Neuronal stem cell (in vitro differentiated cells): ENCODE results near the gene OR5B12.

ENCODE experiments used
- DNase-seq: peaks from one replicate; pipeline ENCODE4 v3.0.0-alpha.2; 2013; ENCODE audit warnings: low spot score
- H2AFZ ChIP-seq: one replicate; pipeline ENCODE4 v1.6.1; 2013; ENCODE audit warnings: mild to moderate bottlenecking, low read length, inconsistent platforms
- H2AK5ac ChIP-seq: 2 replicates; pipeline ENCODE4 v1.6.1; 2013; ENCODE audit warnings: low read depth, mild to moderate bottlenecking, inconsistent platforms, low read length, moderate library complexity, mixed read lengths
- H2BK120ac ChIP-seq: 2 replicates; pipeline ENCODE4 v1.6.1; 2013; ENCODE audit warnings: low read depth, mild to moderate bottlenecking, inconsistent platforms, low read length, moderate library complexity, mixed read lengths
- H2BK12ac ChIP-seq: one replicate; pipeline ENCODE4 v1.6.1; 2013; ENCODE audit warnings: low read length, inconsistent platforms
- H2BK15ac ChIP-seq: 2 replicates; pipeline ENCODE4 v1.6.1; 2013; ENCODE audit warnings: mild to moderate bottlenecking, low read length, inconsistent platforms, mixed read lengths
- H2BK5ac ChIP-seq: one replicate; pipeline ENCODE4 v1.6.1; 2013; ENCODE audit warnings: inconsistent platforms, mild to moderate bottlenecking, low read length, moderate library complexity
- H3K14ac ChIP-seq: one replicate; pipeline ENCODE4 v1.6.1; 2013; ENCODE audit warnings: low read length, inconsistent platforms
- H3K18ac ChIP-seq: 2 replicates; pipeline ENCODE4 v1.6.1; 2013; ENCODE audit warnings: low read length, inconsistent platforms
- H3K23ac ChIP-seq: 2 replicates; pipeline ENCODE4 v1.6.1; 2013; ENCODE audit warnings: low read depth, mild to moderate bottlenecking, mixed read lengths, low read length, inconsistent platforms; ENCODE audit not compliant: poor library complexity
- H3K27ac ChIP-seq: replicated peaks from 3 replicates; pipeline ENCODE4 v1.5.1; 2013; ENCODE audit warnings: low read length, inconsistent platforms
- H3K27me3 ChIP-seq, 3 experiments: 2 replicates each; pipeline ENCODE4 v1.6.1; 2013; ENCODE audit warnings: low read length in 3 of 3, mild to moderate bottlenecking in 2 of 3, inconsistent platforms in 1 of 3, low read depth in 1 of 3, mixed read lengths in 1 of 3, moderate library complexity in 1 of 3; ENCODE audit not compliant: control insufficient read depth in 3 of 3, insufficient read depth in 3 of 3
- H3K36me3 ChIP-seq, 2 donors: replicated peaks in 1 of 2; 2 replicates each; pipeline ENCODE4 v1.6.1; 2013; ENCODE audit warnings: low read length in 2 of 2; ENCODE audit not compliant: control insufficient read depth in 2 of 2, insufficient read depth in 2 of 2
- H3K4ac ChIP-seq: 2 replicates; pipeline ENCODE4 v1.6.1; 2013; ENCODE audit warnings: inconsistent platforms, mild to moderate bottlenecking, low read length, moderate library complexity
- H3K4me1 ChIP-seq, 2 donors: 1 replicate in 1 of 2; 2 replicates in 1 of 2; pipeline ENCODE4 v1.6.1; 2013; ENCODE audit warnings: low read length in 2 of 2, low read depth in 1 of 2; ENCODE audit not compliant: control insufficient read depth in 2 of 2, insufficient read depth in 1 of 2
- H3K4me2 ChIP-seq: one replicate; pipeline ENCODE4 v1.6.1; 2013; ENCODE audit warnings: mild to moderate bottlenecking, low read length, inconsistent platforms; ENCODE audit not compliant: insufficient read depth, poor library complexity, severe bottlenecking
- H3K4me3 ChIP-seq, 2 donors: 2 replicates each; pipeline ENCODE4 v1.5.1; 2013; ENCODE audit warnings: low read length in 2 of 2, mild to moderate bottlenecking in 2 of 2, inconsistent platforms in 1 of 2, moderate library complexity in 1 of 2
- H3K79me1 ChIP-seq: one replicate; pipeline ENCODE4 v1.6.1; 2013; ENCODE audit warnings: low read depth, mild to moderate bottlenecking, inconsistent platforms, low read length, moderate library complexity
- H3K9ac ChIP-seq: one replicate; pipeline ENCODE4 v1.6.1; 2013; ENCODE audit warnings: mild to moderate bottlenecking, low read depth, low read length, inconsistent platforms; ENCODE audit not compliant: poor library complexity
- H3K9me3 ChIP-seq, 2 donors: replicated peaks in 1 of 2; 2 replicates each; pipeline versions ENCODE3 to v1.6.1; 2013; ENCODE audit warnings: low read length in 2 of 2, mild to moderate bottlenecking in 2 of 2, inconsistent platforms in 1 of 2, low read depth in 1 of 2, mixed read lengths in 1 of 2, moderate library complexity in 1 of 2; ENCODE audit not compliant: control insufficient read depth in 2 of 2, insufficient read depth in 1 of 2
- H4K8ac ChIP-seq: one replicate; pipeline ENCODE4 v1.6.1; 2013; ENCODE audit warnings: low read depth, mild to moderate bottlenecking, inconsistent platforms, low read length, moderate library complexity
- H4K91ac ChIP-seq: one replicate; pipeline ENCODE4 v1.6.1; 2013; ENCODE audit warnings: low read length, low read depth, mild to moderate bottlenecking, inconsistent platforms; ENCODE audit not compliant: poor library complexity
- WGBS, 2 donors: extraction: QIAGEN DNeasy Blood & Tissue Kit; methylation state at CpG; one replicate each; pipeline ENCODE4 v1.1.7; 2013; ENCODE audit warnings: missing lambda C conversion rate in 2 of 2, mixed read lengths in 1 of 2; ENCODE audit not compliant: insufficient read length in 2 of 2, insufficient replicate concordance in 1 of 2; ENCODE audit errors: extremely low coverage in 2 of 2; 5-methylcytosine and 5-hydroxymethylcytosine counted together

Gene OR5B12

GRCh38 chr11:58471892-58472291 is 29.9 kb upstream of the OR5B12 start:
- no peak overlapping the region for H3K4ac ChIP-seq
- no peak overlapping the region for H3K23ac ChIP-seq
- no peak overlapping the region for H3K4me2 ChIP-seq
- H3K79me1 ChIP-seq, result no peaks in the 10 kb centered on the region
- H3K9me3 ChIP-seq, result peaks cover 0 to 2% of the 10 kb centered on the region in 2 donors
- H2AFZ ChIP-seq, result no peak overlapping the region
- H3K9ac ChIP-seq, result no peak overlapping the region
- no peak overlapping the region for H2BK12ac ChIP-seq
- H3K4me3 ChIP-seq, result no peak overlapping the region
- H2BK15ac ChIP-seq, result no peak overlapping the region
- no peak for DNase-seq
- no peak overlapping the region for H3K27ac ChIP-seq
- H3K18ac ChIP-seq, result no peak overlapping the region
- H2AK5ac ChIP-seq, result no peak overlapping the region
- H3K27me3 ChIP-seq, result no peaks in the 10 kb centered on the region
- H4K91ac ChIP-seq, result no peak overlapping the region
- H3K14ac ChIP-seq, result no peak overlapping the region
- no peaks in the 10 kb centered on the region for H3K4me1 ChIP-seq
- no peak overlapping the region for H4K8ac ChIP-seq
- H2BK5ac ChIP-seq, result no peak overlapping the region
- no peak overlapping the region for H2BK120ac ChIP-seq
- H3K36me3 ChIP-seq, result no peaks in the 10 kb centered on the region

GRCh38 chr11:58466293-58466692 is 24.3 kb upstream of the OR5B12 start:
- Histone ChIP-seq H2BK15ac (no peak overlapping the region), H3K36me3 (no peaks in the 10 kb centered on the region), H3K18ac (no peak overlapping the region), H2BK5ac (no peak overlapping the region), H2AFZ (no peak overlapping the region), H4K8ac (no peak overlapping the region), H3K4me2 (no peak overlapping the region), H3K4ac (no peak overlapping the region), H3K4me1 (no peaks in the 10 kb centered on the region), H3K4me3 (no peak overlapping the region), H4K91ac (no peak overlapping the region), H3K23ac (no peak overlapping the region), H2BK12ac (no peak overlapping the region), H3K27ac (no peak overlapping the region), H3K9ac (no peak overlapping the region), H2AK5ac (no peak overlapping the region), H3K14ac (no peak overlapping the region), H3K9me3 (no peaks in the 10 kb centered on the region), H3K27me3 (no peaks in the 10 kb centered on the region), H2BK120ac (no peak overlapping the region), H3K79me1 (no peaks in the 10 kb centered on the region)
- no CpG with 5 or more reads among the region's 1 CpG for WGBS, 2 donors
- no peak for DNase-seq

- Histone ChIP-seq H3K4me2 (no peak overlapping the region), H2BK5ac (no peak overlapping the region), H4K8ac (no peak overlapping the region), H4K91ac (no peak overlapping the region), H2BK15ac (no peak overlapping the region), H2BK120ac (no peak overlapping the region), H3K27me3 (no peaks in the 10 kb centered on the region), H3K4me1 (no peaks in the 10 kb centered on the region), H3K23ac (no peak overlapping the region), H2AFZ (no peak overlapping the region), H3K79me1 (no peaks in the 10 kb centered on the region), H3K27ac (no peak overlapping the region), H3K9ac (no peak overlapping the region), H3K4ac (no peak overlapping the region), H3K4me3 (no peak overlapping the region), H3K9me3 (no peaks in the 10 kb centered on the region), H3K18ac (no peak overlapping the region), H3K14ac (no peak overlapping the region), H2AK5ac (no peak overlapping the region), H3K36me3 (no peaks in the 10 kb centered on the region), H2BK12ac (no peak overlapping the region)
- WGBS, 2 donors, result no CpG with 5 or more reads among the region's 3 CpGs
- no peak for DNase-seq
Measured at GRCh38 chr11:58465690-58466089, 23.7 kb upstream of the OR5B12 start.

- H2BK12ac ChIP-seq, result no peak overlapping the region
- H2AK5ac ChIP-seq, result no peak overlapping the region
- no peak overlapping the region for H2BK5ac ChIP-seq
- H3K27me3 ChIP-seq, result no peaks in the 10 kb centered on the region
- no peak overlapping the region for H3K18ac ChIP-seq
- H3K27ac ChIP-seq, result no peak overlapping the region
- no peak for DNase-seq
- no peak overlapping the region for H2BK15ac ChIP-seq
- H3K4me3 ChIP-seq, result no peak overlapping the region
- no peak overlapping the region for H3K4ac ChIP-seq
- no CpG with 5 or more reads among the region's 3 CpGs for WGBS, 2 donors
- H3K9ac ChIP-seq, result no peak overlapping the region
- H2BK120ac ChIP-seq, result no peak overlapping the region
- no peak overlapping the region for H3K4me2 ChIP-seq
- H3K36me3 ChIP-seq, result no peaks in the 10 kb centered on the region
- H3K14ac ChIP-seq, result no peak overlapping the region
- no peak overlapping the region for H3K23ac ChIP-seq
- H3K79me1 ChIP-seq, result no peaks in the 10 kb centered on the region
- H4K8ac ChIP-seq, result no peak overlapping the region
- no peaks in the 10 kb centered on the region for H3K9me3 ChIP-seq
- no peak overlapping the region for H2AFZ ChIP-seq
- H3K4me1 ChIP-seq, result no peaks in the 10 kb centered on the region
- H4K91ac ChIP-seq, result no peak overlapping the region
Measured at GRCh38 chr11:58451585-58451984, 9.5 kb upstream of the OR5B12 start.
